NCI-H146 (cell line): ENCODE results near the gene VAT1L.

Source experiments
- DNase-seq: peaks from one replicate; lab custom pipeline; 2025; lab: John Stamatoyannopoulos, UW

VAT1L gene

DNA sequence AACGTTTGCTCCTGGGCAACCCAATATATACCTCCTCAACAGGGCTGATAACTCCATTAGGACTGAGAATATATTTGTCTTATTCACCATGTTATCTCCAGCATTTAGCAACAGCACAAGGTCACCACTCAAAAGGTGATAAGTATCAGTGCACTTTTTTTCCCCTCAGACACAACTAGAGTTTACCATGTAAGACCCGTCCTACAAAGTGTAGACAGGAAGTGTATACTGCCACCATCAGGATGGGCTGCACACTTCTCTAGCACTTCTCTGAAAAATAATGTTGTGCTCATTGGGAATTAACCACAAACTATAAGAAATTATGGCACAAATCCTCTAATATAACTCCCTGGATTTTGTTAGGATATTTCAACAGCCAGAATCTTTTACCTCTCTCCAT is 5.7 kb upstream of the VAT1L start:
- peak; percentile 1 for DNase-seq

DNA sequence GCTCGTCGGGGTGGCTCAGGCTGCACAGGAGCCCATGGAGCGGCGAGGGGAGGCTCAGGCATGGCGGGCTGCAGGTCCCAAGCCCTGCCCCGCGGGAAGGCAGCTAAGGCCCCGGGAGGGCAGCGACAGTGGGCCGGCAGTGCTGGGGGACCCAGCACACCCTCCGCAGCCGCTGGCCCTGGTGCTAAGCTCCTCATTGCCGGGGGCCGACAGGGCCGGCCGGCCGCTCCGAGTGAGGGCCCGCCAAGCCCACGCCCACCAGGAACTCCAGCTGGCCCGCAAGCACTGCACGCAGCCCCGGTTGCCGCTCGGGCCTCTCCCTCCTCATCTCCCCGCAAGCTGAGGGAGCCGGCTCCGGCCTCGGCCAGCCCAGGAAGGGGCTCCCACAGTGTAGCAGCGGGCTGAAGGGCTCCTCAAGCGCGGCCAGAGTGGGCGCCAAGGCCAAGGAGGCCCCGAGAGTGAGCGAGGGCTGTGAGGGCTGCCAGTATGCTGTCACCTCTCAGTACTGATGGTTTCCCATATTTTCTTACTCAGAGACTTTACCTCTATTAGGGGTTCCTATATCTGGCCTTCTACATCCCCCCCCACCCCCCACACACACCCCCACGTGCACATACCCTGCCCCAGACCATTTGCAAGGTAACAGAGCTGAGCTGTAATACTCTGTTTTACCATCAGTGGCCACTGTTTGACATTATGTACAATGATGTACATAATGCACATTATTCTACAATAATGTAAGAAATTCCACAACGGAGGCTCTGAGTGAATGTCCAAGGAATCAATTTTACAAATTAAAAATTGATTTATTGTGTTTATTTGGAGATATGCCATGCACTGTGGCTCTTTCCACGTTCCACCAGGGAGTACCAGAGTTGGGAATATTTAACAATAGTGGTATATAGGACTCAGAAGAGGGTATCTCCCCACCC is 3.7 kb upstream of the VAT1L start:
- no peak for DNase-seq

DNA sequence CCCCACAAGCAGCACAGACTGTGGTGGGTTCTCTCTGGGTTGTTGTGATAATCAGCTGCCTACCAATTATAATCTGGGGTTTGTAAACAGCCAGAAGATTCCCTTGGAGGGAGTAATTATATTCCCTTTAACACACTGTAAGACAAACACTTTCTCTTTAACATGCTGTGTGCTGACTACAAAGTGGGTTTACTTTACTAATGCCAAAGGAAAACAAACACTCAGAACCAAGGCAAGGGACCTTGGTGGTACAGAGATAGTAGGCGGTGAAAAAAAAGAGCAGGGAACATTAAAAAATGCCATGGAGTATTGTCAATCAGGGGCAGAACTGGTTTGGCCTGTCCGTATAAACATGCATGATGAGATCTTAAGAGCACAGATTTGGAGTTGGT is 3.0 kb upstream of the VAT1L start:
- DNase-seq: no peak

DNA sequence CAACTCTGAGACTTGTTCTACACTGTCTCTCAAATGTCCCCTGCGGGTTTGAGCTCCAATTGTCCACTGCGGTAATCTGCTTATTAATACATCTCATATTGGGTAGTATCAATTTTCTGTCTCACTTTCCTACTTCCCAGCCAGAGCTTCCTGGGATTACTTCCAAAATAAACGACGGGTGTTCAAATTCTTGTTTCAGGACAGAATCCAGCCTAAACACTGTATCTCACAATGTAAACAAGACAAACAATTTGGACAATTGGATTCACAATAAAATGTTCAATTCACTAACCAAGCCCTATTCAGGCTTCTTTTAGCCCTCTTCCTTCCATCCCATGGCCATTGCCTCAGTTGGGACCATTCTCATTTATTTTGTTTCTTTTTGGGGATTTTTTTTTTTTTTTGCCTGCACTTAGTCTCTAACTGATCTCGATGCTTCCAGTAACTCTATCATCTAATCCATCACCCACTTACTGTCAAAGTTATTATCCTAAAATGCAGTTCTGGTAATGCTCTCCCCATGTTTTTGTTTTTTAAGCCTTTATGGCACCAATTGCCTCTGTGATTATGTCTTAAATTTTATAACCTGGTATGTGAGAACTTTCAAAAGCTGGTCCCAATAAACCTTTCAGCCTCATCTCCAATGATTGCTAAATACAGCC is 2.0 kb upstream of the VAT1L start:
- DNase-seq: no peak

DNA sequence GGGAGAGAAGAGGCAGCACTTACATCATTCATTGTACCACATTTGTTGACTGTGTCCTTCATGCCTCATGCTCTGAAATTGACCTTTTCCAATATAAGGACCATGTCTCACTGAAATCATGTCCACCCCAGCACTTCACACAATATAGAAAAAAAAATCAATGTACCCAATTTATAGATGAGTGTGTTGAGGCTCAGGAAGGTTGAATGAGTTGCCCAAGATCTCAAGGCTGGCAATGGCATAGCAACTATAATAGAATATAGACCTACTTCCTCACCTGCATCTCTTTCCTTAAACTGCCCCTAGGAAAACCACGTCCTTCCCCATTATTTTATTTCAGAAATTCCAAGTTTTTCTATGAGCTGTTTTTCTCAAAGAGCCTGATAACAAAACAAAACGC is 912 bp upstream of the VAT1L start:
- DNase-seq: no peak

DNA sequence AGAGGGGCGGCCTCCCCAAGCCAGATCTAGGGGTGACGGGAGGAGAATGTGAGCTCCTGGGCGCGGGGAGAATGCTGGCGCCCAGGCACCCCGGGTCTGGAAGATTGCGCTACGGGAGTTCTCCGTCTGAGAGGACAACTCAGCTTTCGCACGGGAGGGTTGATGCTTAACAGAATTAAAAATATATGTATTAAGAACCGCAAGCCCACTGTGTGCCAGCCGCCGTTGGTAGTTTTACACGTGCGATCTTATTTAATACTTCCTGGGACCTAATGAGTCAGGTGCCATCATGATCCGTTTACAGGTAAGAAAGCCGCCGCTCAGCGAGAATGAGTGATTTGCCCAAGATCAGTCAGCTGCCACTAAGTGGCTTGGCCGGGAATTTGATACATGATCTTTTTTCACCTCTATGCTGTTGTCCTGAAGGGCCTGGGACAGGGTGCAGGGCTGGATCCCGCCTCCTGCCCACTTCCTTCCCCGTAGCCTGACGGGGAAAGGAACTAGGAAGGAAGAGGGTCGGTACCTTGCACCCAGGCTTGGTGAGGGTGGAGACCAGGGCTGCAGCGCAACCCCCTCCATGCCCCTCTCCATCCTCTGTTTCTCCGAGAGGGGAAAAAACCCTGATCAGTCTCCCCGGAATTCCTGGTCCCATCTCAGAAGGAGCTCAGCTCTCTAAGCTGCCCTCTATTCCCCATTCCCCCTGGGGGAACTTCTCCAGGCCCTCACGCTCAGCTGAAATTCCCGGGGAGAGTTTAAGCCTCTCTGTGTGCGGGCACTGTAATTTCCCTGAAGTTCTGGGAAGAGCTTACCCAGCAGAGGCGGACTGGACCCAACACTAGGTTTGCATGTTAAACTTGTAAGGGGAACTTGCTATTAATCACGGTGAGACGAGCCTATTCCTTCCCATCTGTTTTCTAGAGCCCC is 983 bp downstream of the VAT1L start:
- DNase-seq: peak; percentile 0

DNA sequence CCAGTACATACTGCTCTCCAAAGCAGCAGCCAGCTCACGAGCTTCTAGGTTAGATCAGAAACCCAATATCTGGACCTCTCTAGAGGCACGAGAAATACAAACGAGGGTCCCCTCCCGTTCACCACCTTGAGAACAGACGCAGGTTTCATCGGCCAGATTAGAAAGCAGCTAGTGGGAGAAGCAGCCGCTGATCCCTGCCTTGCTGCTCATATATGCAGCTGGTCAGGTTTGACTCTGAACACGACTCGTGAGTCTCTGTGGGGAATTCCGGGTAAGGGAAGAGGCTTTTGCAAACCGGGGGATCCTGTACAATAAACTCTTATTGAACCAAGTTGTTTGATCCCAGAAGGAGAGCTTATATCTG is 1.6 kb downstream of the VAT1L start:
- DNase-seq: no peak

DNA sequence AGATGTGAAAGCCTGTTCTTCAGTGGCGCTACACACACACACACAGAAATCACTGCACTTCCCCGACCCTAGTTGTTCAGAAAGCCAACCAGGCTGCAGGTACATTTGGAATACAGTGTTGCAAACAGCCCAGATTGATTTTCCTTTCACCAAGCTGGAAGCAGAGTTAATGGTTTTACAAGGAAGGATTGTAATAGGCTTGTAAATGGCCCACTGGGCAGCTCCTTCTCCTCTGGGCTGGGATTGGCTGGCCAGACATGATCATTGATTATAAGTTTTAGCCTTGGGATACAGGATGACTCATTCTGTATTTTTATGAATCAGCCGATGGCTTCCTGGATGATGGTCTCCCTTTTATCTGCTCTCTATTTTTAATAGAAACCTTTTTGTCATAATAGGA is 2.5 kb downstream of the VAT1L start:
- no peak for DNase-seq

DNA sequence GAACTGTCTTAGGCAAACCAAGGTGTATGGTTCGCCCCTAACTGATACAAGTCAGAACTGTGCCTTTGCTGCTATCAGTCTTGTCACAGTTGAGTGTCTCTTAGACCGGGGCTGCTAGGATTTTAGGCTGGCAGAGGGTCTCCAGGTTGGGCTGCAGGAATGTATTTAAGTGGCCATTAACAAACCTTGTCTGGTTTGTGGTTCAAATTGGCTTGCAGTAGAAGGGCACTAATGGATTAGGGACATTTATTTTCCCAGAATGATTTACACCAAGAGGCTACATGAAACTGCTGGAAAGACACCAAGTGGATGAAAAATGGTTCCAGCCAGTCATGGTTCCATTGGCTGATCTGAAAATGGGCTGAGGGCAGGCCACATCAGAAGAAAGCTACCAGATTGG is 5.1 kb downstream of the VAT1L start:
- DNase-seq: no peak

DNA sequence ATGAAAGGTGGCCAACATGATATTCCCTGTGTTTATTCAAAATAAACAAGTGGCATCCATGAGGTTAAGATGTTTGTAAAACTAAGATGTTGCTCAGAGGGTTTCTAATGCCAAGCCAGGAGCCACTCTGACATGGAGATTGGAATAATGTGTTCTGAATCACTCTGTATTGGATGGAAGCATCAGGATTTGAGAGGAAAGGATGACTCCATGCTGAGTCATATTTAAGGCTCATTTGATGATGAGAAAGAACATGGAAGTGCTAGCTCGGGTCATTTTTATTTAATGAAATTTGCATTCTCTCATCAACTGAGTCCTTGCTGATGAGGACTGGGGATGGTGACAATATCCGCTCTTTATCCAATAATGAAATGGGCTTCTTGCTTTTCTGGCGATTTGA is 6.2 kb downstream of the VAT1L start:
- DNase-seq: no peak

DNA sequence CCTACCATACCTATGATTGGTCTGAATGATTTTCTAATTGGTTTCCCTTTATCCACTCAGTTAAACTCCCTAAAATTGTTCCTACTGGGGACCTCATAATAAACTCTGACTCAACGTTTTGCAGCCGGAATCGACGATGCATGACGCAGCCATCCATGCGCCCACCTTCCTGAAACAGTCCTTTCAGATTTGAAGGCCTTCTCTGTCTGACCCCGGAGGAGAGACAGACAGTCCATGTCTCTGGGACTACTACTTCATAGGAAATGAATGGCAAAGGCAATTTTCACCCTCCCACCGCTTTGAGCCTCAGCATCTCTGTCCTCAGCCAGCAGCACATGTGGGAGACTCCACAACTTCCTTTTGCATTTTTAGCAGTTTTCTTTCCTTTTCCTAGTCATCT is 13.5 kb downstream of the VAT1L start:
- DNase-seq: no peak

DNA sequence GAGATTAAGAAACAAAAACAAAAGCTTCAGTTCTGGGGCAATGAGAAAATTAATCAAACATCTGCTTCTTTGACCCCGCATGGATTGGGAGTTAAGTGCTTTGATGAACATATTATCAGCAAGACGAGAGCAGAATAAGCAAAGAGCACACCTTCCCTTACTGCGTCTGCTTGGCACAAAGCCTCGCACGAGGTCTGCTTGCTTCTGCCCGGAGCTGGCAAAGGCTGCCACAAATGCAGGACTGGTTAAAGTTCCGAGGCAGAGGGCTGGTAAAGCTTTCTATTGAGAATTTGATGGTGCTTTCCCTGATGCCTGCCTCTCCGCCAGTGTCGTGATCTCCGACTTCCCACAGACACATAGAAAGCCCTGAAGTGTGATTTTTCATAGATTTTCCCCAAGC is 17.0 kb downstream of the VAT1L start:
- DNase-seq: no peak

DNA sequence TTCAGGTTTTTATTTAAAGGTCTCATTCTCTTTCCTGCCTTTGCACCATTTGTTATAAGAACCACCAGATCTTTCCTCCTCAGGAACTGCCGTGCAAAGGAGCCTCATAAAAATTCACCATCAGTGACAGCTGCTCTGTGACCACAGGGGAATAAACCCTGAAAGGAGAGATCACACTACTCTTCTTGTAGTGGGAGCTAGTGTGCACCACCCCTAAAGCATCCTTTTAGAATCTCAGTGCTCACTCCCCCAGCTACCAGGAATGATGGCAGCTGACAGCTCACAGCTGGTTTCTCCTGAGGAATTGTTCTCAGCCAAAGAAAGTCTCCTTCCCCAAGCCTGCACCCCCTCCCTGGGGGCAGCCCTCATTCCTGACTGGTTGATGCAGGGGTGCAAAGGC is 18.7 kb downstream of the VAT1L start:
- no peak for DNase-seq

DNA sequence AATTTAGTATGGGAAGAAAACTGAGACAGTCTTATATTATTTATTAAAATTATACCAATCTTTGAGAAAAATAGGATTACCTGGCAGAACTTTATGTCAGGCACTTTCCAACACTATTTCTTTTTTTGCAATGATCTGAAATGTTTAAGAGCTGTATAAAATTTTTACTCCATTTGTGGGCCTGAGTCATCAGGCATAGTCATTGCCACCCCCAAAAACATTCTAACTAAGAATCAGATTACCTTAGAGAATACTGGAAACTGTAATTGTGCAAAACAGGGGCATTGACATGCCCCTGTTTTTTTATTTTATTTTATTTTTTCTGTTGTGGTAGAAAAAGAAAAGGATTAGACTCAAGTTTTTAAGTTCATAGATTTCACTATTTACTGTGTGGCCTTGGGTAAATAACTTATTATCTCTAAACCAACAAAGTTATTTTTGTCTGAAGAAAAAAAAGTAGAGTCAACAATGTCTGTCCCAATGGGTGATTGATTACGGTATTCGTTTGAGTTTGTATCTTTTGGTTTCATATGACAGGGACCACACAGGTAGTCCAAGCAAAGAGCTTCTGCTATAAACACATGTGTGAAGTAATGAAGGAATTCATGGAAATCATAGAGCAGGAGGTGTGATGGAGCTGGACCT is 24.6 kb downstream of the VAT1L start:
- DNase-seq: no peak

DNA sequence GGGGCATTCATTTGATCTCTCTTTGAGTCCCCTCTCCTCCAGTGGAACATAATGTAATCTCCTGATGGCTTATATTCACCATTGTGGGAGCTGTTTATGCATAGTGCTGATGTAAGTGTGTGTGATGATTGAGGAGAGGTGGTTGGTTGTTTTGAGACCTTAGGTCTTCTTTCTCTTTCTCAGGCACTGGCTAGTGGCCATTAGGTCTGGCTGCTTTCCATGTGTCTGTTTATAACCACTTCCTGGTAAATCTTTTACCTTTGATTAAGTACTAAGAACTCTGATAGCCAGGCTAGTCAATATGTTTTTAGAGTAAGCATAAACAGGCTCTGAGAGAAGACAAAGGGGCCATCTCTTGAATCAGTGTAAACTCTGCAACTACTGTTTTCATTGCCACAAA is 27.9 kb downstream of the VAT1L start:
- DNase-seq: no peak

DNA sequence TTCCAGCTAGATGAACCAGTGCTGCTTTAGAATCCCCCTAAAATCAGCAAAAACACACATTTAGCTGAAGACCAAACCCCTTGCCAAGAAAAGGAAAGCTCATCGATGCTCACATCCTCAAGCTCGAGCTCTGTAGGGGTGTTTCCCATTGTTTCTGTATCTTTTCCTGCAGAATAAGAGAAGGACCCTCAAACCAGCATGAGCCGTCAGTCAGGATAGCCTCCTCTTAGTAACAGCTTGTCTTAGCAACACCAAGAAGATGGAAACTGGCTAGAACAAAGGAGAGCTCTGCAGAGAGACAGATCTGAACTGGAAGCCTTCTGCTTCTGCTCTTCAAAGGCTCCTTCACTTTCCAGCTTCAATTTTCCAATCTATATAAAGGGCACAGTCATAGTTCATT is 32.0 kb downstream of the VAT1L start:
- no peak for DNase-seq

DNA sequence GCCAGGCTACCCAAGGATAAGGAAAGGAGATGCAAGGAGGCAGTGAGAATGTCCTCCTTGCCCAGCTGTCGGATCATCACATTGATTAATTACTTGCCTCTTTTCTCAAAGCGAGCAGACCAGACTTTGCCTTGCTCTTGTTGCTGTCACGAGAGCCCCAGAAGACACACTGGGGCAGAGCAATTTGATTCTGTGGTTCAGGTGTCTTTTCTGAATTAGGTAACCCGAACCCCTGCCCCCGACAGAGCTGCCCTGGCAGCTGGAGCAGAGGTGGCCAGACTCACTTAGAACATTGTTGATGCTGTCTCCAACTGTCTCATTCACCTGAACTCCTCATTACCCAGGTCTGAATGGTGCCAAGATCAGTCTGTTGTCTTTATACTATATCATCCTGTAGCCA is 34.3 kb downstream of the VAT1L start:
- DNase-seq: peak; percentile 7

DNA sequence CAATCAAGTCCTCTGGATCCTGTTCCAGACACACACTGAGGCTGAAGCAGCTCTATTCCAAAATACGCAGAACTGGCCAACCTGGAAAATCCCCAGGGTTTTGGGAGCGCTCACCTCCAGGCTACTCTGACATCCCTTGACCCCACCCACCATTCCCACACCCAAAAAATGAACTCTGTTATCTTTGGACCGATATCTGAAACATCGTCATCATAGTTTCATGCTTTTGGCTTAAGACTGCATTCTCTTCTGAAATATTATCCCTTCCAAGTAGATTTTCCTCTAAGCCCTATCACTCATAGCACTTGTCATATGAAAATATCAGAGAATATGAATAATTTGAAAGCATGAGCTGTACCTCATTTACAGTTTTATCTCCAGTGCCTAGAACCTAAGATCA is 34.7 kb downstream of the VAT1L start:
- no peak for DNase-seq

DNA sequence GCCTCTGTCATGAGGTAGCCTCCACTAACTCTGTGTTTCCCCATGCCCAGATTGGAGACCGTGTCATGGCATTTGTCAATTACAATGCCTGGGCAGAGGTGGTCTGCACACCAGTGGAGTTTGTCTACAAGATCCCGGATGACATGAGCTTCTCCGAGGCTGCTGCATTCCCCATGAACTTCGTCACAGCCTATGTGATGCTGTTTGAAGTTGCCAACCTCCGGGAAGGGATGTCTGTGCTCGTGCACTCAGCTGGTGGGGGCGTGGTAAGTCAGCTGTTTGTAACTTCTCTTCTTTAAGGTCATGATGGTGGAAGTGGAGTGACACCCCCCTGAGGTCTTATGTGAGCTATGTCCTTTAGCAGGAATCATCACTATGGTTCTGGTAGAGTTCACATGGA is 36.8 kb downstream of the VAT1L start:
- DNase-seq: no peak

DNA sequence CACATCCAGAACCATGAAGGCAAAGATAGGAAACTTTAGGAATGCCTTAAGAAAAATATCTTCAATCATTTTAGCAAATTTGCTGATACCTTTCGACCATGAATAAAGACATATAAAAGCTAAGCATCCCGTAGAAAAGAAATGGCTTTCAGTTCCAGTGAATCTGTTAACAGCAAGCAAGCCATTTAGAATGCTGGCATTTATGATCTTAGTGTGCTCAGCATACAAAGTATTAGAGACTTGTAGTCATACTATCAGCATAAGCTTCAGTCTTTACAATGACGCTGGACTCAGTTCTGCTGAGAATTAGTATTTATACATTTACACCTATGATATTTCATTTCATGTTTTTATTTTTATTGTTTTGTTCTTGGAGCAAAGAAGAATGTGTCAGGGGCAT is 38.7 kb downstream of the VAT1L start:
- DNase-seq: no peak

DNA sequence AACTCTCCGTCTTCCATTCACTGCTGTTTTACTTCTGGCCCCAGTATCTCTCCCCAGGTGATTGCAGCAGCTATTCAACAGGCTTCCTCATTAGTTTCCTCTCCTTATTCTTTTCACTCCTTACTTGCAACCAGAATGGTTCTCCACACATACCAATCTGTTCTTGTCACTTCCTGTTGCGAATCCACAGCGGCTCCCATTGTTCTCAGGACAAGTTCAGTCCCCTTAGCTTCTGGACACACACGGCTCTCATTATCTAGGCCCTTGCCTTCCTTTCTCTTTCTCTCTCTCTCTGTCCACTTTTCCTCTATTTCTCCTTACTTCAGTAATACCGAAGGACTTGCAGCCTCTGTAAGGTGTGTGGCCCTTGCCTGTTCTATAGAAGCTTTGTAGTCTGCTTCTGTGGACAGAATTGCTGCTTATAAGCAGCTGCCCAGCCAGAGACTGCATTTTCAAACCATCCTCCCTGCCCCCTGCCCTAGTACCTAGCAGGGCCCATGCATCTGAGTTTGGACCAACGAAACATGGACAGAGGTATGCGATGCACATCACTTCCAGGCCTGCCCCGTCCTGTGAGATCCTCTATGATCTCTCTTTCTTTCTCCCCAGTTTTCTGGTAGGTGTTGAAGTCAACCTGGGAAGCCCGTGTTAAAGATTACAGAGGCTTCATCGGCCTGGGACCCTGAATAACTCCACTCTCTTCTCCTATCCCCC is 45.7 kb downstream of the VAT1L start:
- no peak for DNase-seq
